Stimulated activated CD4-positive, alpha-beta T cell treated with anti-CD3 and anti-CD28 coated beads, Interleukin-12 subunit alpha, Interleukin-12 subunit beta, amount 100 ng/mL, for 4 hours (primary cell): ENCODE data around the gene LIN37.

ENCODE experiments used
- DNase-seq: peaks from one replicate; pipeline ENCODE4 v3.0.0-alpha.2; 2020

Gene LIN37

DNA sequence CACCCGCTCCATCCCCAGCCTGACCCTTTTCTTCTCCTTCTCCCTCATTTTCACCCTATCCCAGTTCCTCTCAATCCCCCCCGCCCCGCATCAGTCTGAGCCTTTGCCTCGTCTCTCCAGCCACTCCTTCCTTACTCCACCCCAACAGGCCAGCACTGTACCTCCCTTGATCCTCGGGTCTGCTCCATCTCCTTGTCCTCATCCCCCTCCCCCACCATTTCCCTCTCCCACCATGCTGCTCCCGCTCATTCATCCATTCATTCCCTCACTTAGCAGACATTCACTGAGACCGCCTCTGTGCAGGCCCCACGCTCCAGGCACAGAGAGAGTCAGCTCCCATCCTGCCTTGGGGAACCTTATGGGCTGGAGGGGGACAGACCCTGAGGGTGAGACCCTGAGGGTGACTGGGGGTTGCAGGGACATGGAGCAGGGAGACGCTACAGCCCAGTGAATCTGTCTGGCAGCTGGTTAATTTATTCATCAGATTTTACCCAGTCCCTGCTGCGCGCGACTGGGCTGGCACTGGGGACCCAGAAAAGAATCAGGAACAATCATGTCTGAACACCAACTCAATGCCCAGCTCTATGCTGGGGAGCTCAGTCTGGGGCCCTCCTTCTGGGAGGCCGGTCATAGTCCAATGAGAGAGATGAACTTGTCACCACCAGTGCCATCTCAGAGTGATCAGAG lies 27.9 kb downstream of the LIN37 start:
- DNase-seq, result no peak

GRCh38 chr19:35777086-35777841 lies 28.9 kb downstream of the LIN37 start:
- no peak for DNase-seq

DNA sequence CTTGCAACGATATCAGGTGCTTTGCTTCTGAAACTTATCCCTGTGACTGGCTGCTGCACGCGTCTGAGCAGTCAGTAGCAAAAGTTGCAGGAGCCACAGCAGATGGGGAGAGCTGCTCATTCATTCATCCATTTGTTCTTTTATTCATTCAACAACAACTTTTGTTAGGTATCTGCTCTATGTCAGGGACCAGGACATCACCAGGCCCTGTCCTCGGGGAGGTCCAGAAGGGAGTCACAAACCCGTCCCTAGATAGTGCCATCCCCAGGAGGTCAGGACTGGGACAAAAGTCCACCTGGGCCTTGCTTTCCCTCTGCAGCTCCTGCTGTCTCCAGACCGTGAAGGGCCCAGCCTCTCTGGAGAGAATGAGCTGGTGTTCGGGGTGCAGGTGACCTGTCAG lies 29.6 kb downstream of the LIN37 start:
- DNase-seq, result no peak

- DNase-seq, result no peak
Measured at GRCh38 chr19:35779033-35779432, 30.7 kb downstream of the LIN37 start.

GRCh38 chr19:35780058-35780457 lies 31.7 kb downstream of the LIN37 start:
- no peak for DNase-seq

GRCh38 chr19:35780717-35781116 lies 32.3 kb downstream of the LIN37 start:
- DNase-seq, result no peak

GRCh38 chr19:35781650-35782049 lies 33.3 kb downstream of the LIN37 start:
- DNase-seq, result no peak

- no peak for DNase-seq
Measured at GRCh38 chr19:35782589-35782988, 34.2 kb downstream of the LIN37 start.

GRCh38 chr19:35783469-35784434 lies 35.4 kb downstream of the LIN37 start:
- no peak for DNase-seq

DNA sequence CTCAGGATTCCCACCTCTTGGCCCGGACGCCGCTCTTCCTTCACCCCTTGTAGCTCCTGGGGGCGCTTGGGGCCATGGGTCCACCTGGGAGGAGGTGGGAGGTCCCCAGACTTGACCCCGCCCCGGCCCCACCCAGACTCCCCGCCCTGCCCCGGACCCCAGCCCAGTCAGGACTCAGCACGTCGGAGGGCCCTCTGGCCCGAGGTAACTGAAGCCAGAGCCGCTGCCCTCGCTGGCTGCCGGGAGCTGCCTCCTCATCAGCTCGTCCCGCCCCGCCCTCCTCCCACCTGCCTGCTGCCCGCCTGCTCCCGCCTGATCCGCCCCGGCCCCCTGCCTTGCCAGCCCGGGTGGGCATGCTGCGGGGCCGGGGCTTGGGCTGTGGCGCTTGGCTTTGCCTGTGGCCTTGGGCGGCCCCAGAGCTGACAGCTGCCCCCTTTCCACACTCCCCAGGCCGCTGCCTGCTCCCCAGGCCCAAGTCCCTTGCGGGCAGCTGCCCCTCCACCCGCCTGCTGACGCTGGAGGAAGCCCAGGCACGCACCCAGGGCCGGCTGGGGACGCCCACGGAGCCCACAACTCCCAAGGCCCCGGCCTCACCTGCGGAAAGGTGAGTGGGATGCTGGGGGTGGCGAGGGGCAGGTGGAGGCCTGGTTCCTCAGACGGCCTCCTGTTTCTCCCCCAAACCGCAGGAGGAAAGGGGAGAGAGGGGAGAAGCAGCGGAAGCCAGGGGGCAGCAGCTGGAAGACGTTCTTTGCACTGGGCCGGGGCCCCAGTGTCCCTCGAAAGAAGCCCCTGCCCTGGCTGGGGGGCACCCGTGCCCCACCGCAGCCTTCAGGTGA lies 36.3 kb downstream of the LIN37 start:
- DNase-seq, result no peak

- DNase-seq, result no peak
Measured at GRCh38 chr19:35785339-35785627, 36.9 kb downstream of the LIN37 start.

DNA sequence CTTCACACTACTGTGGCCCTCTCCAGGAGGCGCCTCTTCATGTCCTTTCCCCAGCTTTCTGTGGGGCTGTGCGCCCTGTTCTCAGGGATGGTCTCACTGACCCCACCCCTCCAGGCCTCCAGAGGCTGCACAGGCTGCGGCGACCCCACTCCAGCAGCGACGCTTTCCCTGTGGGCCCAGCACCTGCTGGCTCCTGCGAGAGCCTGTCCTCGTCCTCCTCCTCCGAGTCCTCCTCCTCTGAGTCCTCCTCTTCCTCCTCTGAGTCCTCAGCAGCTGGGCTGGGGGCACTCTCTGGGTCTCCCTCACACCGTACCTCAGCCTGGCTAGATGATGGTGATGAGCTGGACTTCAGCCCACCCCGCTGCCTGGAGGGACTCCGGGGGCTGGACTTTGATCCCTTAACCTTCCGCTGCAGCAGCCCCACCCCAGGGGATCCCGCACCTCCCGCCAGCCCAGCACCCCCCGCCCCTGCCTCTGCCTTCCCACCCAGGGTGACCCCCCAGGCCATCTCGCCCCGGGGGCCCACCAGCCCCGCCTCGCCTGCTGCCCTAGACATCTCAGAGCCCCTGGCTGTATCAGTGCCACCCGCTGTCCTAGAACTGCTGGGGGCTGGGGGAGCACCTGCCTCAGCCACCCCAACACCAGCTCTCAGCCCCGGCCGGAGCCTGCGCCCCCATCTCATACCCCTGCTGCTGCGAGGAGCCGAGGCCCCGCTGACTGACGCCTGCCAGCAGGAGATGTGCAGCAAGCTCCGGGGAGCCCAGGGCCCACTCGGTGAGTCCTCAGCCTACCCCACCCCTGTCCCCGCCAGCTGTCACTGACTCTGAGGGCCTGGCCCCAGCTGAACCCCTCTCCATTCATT lies 38.2 kb downstream of the LIN37 start:
- no peak for DNase-seq

DNA sequence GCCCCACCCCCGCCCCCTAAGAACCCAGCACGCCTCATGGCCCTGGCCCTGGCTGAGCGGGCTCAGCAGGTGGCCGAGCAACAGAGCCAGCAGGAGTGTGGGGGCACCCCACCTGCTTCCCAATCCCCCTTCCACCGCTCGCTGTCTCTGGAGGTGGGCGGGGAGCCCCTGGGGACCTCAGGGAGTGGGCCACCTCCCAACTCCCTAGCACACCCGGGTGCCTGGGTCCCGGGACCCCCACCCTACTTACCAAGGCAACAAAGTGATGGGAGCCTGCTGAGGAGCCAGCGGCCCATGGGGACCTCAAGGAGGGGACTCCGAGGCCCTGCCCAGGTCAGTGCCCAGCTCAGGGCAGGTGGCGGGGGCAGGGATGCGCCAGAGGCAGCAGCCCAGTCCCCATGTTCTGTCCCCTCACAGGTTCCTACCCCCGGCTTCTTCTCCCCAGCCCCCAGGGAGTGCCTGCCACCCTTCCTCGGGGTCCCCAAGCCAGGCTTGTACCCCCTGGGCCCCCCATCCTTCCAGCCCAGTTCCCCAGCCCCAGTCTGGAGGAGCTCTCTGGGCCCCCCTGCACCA lies 38.9 kb downstream of the LIN37 start:
- DNase-seq, result no peak

DNA sequence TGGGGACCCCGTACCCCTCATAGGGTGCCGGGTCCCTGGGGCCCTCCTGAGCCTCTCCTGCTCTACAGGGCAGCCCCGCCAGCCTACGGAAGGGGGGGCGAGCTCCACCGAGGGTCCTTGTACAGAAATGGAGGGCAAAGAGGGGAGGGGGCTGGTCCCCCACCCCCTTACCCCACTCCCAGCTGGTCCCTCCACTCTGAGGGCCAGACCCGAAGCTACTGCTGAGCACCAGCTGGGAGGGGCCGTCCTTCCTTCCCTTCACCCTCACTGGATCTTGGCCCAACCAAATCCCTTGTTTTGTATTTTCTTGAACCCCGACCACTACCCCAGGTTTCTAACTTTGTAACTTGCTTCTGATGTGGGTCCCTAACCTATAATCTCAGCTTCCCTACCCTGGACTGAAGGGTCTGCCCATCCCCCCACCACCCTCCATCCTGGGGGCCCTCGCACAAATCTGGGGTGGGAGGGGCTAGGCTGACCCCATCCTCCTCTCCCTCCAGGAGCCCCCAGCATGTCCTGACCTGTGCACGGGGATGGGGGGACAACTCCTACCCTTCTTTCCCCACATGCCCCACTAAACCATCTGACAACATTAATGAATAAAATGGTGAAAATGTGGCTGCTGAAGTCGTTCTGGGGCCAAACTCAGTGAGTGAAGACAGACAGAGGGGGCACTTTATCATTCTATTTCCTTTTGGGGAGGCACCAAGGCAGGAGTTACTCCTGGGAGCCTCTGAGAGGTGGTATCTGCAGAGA lies 40.0 kb downstream of the LIN37 start:
- DNase-seq, result no peak

- DNase-seq, result no peak
Measured at GRCh38 chr19:35789195-35789977, 41.0 kb downstream of the LIN37 start.

GRCh38 chr19:35789978-35790944 lies 41.9 kb downstream of the LIN37 start:
- no peak for DNase-seq

- DNase-seq, result no peak
Measured at GRCh38 chr19:35790981-35791813, 42.8 kb downstream of the LIN37 start.
